K562 (cell line): Measurements from ENCODE around the gene UBE2L5. TPM values are rescaled to one million over a fixed set of nuclear protein-coding genes. Genes with fewer than 3 reads are reported as not detected.

Experiments
- ATAC-seq: fragments of 200-7000 bp; cut with Tn5 transposase; 3 replicates; pipeline ENCODE4 v1.9.1; 2020; ENCODE audit warnings: moderate library complexity
- BruUV-seq: library from RNA; stranded (reverse); fragments of 400-500 nt; replicated peaks from 2 replicates; lab custom pipeline; 2021; lab: Mats Ljungman, UMichigan
- CTCF ChIA-PET: fragments of 300-600 bp; formaldehyde crosslinking; extraction: SDS; loops from one replicate; lab custom pipeline; 2021; ENCODE audit warnings: low intra/inter-chr PET ratio; lab: Yijun Ruan, JAX
- POLR2A ChIA-PET: fragments of 300-600, 350-650 bp; sonication (Branson Sonifier 250); formaldehyde crosslinking; extraction: SDS; loops from one replicate; lab custom pipeline; 2021; ENCODE audit warnings: antibody characterized with exemption, inconsistent platforms; lab: Yijun Ruan, JAX
- DNase-seq, 4 experiments: peaks; one replicate each; pipeline versions ENCODE4 v3.0.0 to v3.0.0-alpha.2; 2011 to 2018; ENCODE audit warnings: low spot score in 3 of 4, mixed read lengths in 3 of 4; ENCODE audit errors: extremely low read depth in 1 of 4
- FAIRE-seq: peaks from 2 replicates; lab custom pipeline; 2011; peaks lifted over from hg19 to GRCh38; lab: Jason Lieb, UNC
- H2AFZ ChIP-seq: 2 replicates; pipeline ENCODE4 v1.6.0; 2011; ENCODE audit warnings: low read depth, low read length, control low read depth, inconsistent platforms
- H3K27ac ChIP-seq: fragments of 200-600 bp; 3 replicates; pipeline ENCODE4 v1.8.0; 2011; ENCODE audit warnings: low read depth, mild to moderate bottlenecking, control low read depth, inconsistent platforms, low read length, moderate library complexity, mixed read lengths; ENCODE audit errors: extremely low read depth
- H3K27me3 ChIP-seq, 2 experiments: fragments of 300-600 bp in 1 of 2; 2 replicates in 1 of 2; 3 replicates in 1 of 2; pipeline versions ENCODE4 v1.6.0 to v1.8.0; 2011; ENCODE audit warnings: inconsistent platforms in 2 of 2, low read length in 2 of 2, mild to moderate bottlenecking in 1 of 2, mixed read lengths in 1 of 2, moderate library complexity in 1 of 2; ENCODE audit not compliant: control insufficient read depth in 2 of 2, insufficient read depth in 2 of 2
- H3K36me3 ChIP-seq: fragments of 300-600 bp; 3 replicates; pipeline ENCODE4 v1.8.0; 2011; ENCODE audit warnings: mild to moderate bottlenecking, low read length, inconsistent platforms; ENCODE audit not compliant: control insufficient read depth, insufficient read depth
- H3K4me1 ChIP-seq, 2 experiments: fragments of 200-600 bp in 1 of 2; replicated peaks in 1 of 2; 2 replicates in 1 of 2; 3 replicates in 1 of 2; pipeline versions ENCODE4 v1.5.1 to v1.8.0; 2011; ENCODE audit warnings: inconsistent platforms in 2 of 2, low read length in 2 of 2, mild to moderate bottlenecking in 1 of 2, mixed read lengths in 1 of 2, moderate library complexity in 1 of 2; ENCODE audit not compliant: control insufficient read depth in 2 of 2, insufficient read depth in 2 of 2
- H3K4me2 ChIP-seq: 2 replicates; pipeline ENCODE4 v1.6.1; 2011; ENCODE audit warnings: low read length, control low read depth, inconsistent platforms, mixed read lengths; ENCODE audit not compliant: insufficient read depth
- H3K4me3 ChIP-seq: fragments of 200-600 bp; sonication (generic), shearing (Covaris generic); 2 replicates; pipeline ENCODE4 v1.5.1; 2016; ENCODE audit warnings: control low read depth, inconsistent platforms
- H3K79me2 ChIP-seq: fragments of 200-600 bp; 3 replicates; pipeline ENCODE4 v1.8.0; 2011; ENCODE audit warnings: low read length, inconsistent platforms; ENCODE audit not compliant: control insufficient read depth, insufficient read depth
- H3K9ac ChIP-seq, 2 experiments: 2 replicates each; pipeline versions ENCODE4 v1.6.0 to v1.6.1; 2011; ENCODE audit warnings: low read depth in 2 of 2, low read length in 2 of 2, control low read depth in 1 of 2, inconsistent platforms in 1 of 2, mild to moderate bottlenecking in 1 of 2, mixed read lengths in 1 of 2; ENCODE audit not compliant: insufficient read depth in 1 of 2
- H3K9me1 ChIP-seq: one replicate; pipeline ENCODE4 v1.6.0; 2011; ENCODE audit warnings: inconsistent platforms, mild to moderate bottlenecking, low read length, moderate library complexity; ENCODE audit not compliant: control insufficient read depth, insufficient read depth
- H3K9me3 ChIP-seq: replicated peaks from 2 replicates; pipeline ENCODE4 v1.5.1; 2011; ENCODE audit warnings: low read depth, low read length, inconsistent platforms; ENCODE audit not compliant: control insufficient read depth, insufficient read depth
- H4K20me1 ChIP-seq: replicated peaks from 2 replicates; pipeline ENCODE4 v1.6.1; 2011; ENCODE audit warnings: low read length, inconsistent platforms, mixed read lengths; ENCODE audit not compliant: control insufficient read depth, insufficient read depth
- CXXC5 ChIP-seq: fragments of 250-450 bp; sonication (Bioruptor Pico); IDR thresholded peaks from 2 replicates; pipeline ENCODE4 v1.8.0; 2022; ENCODE audit warnings: inconsistent platforms, mild to moderate bottlenecking, moderate library complexity
- MEF2A ChIP-seq: IDR thresholded peaks from 2 replicates; pipeline ENCODE4 v1.6.1; 2011; ENCODE audit warnings: low read depth, mild to moderate bottlenecking, low read length, moderate library complexity; ENCODE audit not compliant: control insufficient read depth
- NCOA1 ChIP-seq: fragments of 450-650 bp; IDR thresholded peaks from 2 replicates; pipeline ENCODE4 v1.6.1; 2016; ENCODE audit warnings: low read depth
- SRSF9 ChIP-seq: fragments of 200-400 bp; formaldehyde crosslinking; IDR thresholded peaks from 2 replicates; pipeline ENCODE4 v1.6.1; 2017; ENCODE audit warnings: low read depth, low read length, borderline replicate concordance
- TCF3 ChIP-seq: sonication (generic); formaldehyde crosslinking; IDR thresholded peaks from 2 replicates; pipeline ENCODE4 v1.4.0; 2020; ENCODE audit warnings: mild to moderate bottlenecking, missing genetic modification reagents
- ZBTB8A ChIP-seq: fragments of 450-650 bp; IDR thresholded peaks from 2 replicates; pipeline ENCODE4 v1.6.1; 2018; ENCODE audit warnings: mild to moderate bottlenecking, moderate library complexity; ENCODE audit not compliant: partially characterized antibody
- ZKSCAN1 ChIP-seq: fragments of 150-350 bp; IDR thresholded peaks from 2 replicates; pipeline ENCODE4 v1.6.1; 2016; ENCODE audit warnings: low read depth, low read length
- ZNF23 ChIP-seq: fragments of 250-450 bp; sonication (Bioruptor Pico); IDR thresholded peaks from 2 replicates; pipeline ENCODE4 v1.4.0; 2020; ENCODE audit warnings: mild to moderate bottlenecking
- ZNF445 ChIP-seq: fragments of 250-450 bp; sonication (Bioruptor Pico); IDR thresholded peaks from 2 replicates; pipeline ENCODE4 v1.4.0; 2020; ENCODE audit warnings: low read depth, mild to moderate bottlenecking, moderate library complexity
- ZNF507 ChIP-seq: conservative IDR thresholded peaks from 2 replicates; pipeline ENCODE4 v1.6.1; 2017; ENCODE audit warnings: missing genetic modification characterization, missing compliant biosample characterization
- ZNF695 ChIP-seq: fragments of 450-650 bp; formaldehyde crosslinking; IDR thresholded peaks from 2 replicates; pipeline ENCODE4 v1.4.0; 2020; ENCODE audit warnings: mild to moderate bottlenecking, moderate library complexity
- ZNF766 ChIP-seq: fragments of 200-800 bp; sonication (Bioruptor generic); conservative IDR thresholded peaks from 2 replicates; pipeline ENCODE4 v1.6.1; 2016; ENCODE audit warnings: missing genetic modification characterization, missing compliant biosample characterization
- WGBS: fragments of 100-300 bp; shearing (Covaris generic); methylation state at CpG from one replicate; pipeline ENCODE4 v1.1.6; 2016; ENCODE audit warnings: low coverage, mixed read lengths; ENCODE audit not compliant: insufficient coverage; ENCODE audit errors: missing lambda C conversion rate; 5-methylcytosine and 5-hydroxymethylcytosine counted together
- in situ Hi-C: fragments of 300-500 bp; cut with MboI; formaldehyde crosslinking; loops from 4 replicates; pipeline ENCODE4 v1.15.0; 2018; ENCODE audit warnings: inconsistent platforms, mixed read lengths
- intact Hi-C: fragments of 100-400 bp; cut with micrococcal nuclease; formaldehyde crosslinking; loops from 2 replicates; pipeline ENCODE4 v1.14.2; 2022
- polyA plus RNA-seq, 8 experiments: library from polyadenylated mRNA; depleted of rRNA in 4 of 8; stranded (reverse) in 5 of 8; unstranded in 3 of 8; fragments of >200 nt; fragmentation: Nextera tagmentation in 2 of 8; fragmentation: Illumina TruSeq in 1 of 8; extraction: Ambion mirVana in 2 of 8; extraction: Trizol in 1 of 8; gene quantifications; 2 replicates each; pipeline versions ENCODE4 v1.2.1 to v1.2.3, GENCODE V29; 2011 to 2014; ENCODE audit warnings: inconsistent platforms in 1 of 8, missing spikeins in 1 of 8
- total RNA-seq, 7 experiments: library from RNA; depleted of rRNA in 6 of 7; stranded (reverse); fragments of >200 nt in 6 of 7; fragmentation: Illumina TruSeq in 2 of 7; extraction: Trizol in 2 of 7; gene quantifications; 2 replicates each; pipeline versions ENCODE4 v1.2.1 to v1.2.3, GENCODE V29; 2011 to 2021; ENCODE audit warnings: low replicate concordance in 1 of 7
- TF ChIP-seq, protein P1 (sequence below): sonication (generic); formaldehyde crosslinking; IDR thresholded peaks from 2 replicates; pipeline ENCODE4 v1.8.0; 2022; ENCODE audit warnings: mild to moderate bottlenecking, missing genetic modification reagents, borderline replicate concordance
- TF ChIP-seq, protein P2 (sequence below): sonication (generic); formaldehyde crosslinking; IDR thresholded peaks from 2 replicates; pipeline ENCODE4 v1.8.1; 2022; ENCODE audit warnings: missing genetic modification reagents
- TF ChIP-seq, protein P3 (sequence below): sonication (generic); formaldehyde crosslinking; IDR thresholded peaks from 2 replicates; pipeline ENCODE4 v1.9.0; 2022; ENCODE audit warnings: mild to moderate bottlenecking, missing genetic modification reagents
- TF ChIP-seq, protein P4 (sequence below): sonication (generic); formaldehyde crosslinking; IDR thresholded peaks from 2 replicates; pipeline ENCODE4 v1.8.0; 2022; ENCODE audit warnings: missing genetic modification reagents, mild to moderate bottlenecking, borderline replicate concordance

UBE2L5 gene
- total and polyA plus RNA-seq, 9 of the 15 experiments (the other 6 are each of a cell fraction or from before 2014, with no cell fraction given) = 0.22 to 1.5 (median 0.86) TPM; not detected in 6

DNA sequence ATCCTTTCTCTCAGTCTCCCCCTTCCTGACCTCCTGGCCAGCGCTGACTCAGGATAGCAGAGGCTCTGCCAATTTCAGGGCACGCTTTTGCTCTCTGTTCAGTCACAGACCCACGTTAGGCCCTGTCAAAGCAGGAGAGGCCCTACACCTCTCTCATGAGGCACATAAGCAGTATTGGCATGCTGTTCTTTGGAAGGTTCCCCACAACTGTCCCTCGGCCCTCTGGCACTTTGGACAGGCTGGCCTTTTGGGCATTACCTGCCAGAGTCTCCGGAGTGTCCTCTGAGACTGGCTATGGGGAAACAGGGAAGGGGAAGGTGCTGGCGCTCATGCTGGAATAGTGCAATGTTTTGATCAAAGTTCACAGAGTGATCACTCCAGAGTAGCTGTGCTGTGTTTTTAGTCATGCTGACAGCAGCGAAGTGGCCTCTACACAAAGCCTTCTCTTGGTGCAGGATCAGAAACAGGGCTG lies 23.7 kb upstream of the UBE2L5 start (continued):
- TF ChIP-seq, protein P1, sequence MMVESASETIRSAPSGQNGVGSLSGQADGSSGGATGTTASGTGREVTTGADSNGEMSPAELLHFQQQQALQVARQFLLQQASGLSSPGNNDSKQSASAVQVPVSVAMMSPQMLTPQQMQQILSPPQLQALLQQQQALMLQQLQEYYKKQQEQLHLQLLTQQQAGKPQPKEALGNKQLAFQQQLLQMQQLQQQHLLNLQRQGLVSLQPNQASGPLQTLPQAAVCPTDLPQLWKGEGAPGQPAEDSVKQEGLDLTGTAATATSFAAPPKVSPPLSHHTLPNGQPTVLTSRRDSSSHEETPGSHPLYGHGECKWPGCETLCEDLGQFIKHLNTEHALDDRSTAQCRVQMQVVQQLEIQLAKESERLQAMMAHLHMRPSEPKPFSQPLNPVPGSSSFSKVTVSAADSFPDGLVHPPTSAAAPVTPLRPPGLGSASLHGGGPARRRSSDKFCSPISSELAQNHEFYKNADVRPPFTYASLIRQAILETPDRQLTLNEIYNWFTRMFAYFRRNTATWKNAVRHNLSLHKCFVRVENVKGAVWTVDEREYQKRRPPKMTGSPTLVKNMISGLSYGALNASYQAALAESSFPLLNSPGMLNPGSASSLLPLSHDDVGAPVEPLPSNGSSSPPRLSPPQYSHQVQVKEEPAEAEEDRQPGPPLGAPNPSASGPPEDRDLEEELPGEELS (CRISPR knock-in tag) = no peak

DNA sequence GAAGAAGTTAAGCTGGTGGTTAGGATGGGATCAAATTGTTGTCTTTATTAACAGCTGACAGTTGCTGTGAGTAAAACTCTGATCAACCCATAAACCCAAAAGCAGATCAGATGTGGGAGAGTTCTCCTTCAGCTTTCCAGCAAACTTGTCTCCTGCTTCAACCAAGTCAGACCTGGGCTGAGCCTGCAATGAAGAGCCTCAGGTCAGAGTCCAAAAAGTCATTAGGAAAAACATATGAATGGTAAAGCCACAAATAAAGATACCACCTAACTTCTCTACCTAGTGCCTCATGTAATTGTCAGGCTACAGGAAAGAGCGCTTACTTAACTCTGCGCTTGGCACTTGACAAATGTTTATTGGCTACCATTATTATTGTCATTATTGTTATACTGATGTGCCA lies 21.9 kb upstream of the UBE2L5 start:
- no peaks in the 10 kb centered on the region for H3K27me3 ChIP-seq
- in situ Hi-C loops = no loop called here
- no peaks in the 10 kb centered on the region for H3K9me1 ChIP-seq
- H3K9ac ChIP-seq = no peak overlapping the region
- POLR2A ChIA-PET = no interaction called here
- H3K4me3 ChIP-seq = no peak overlapping the region
- H3K79me2 ChIP-seq = no peaks in the 10 kb centered on the region
- H3K36me3 ChIP-seq = no peaks in the 10 kb centered on the region
- H3K4me2 ChIP-seq = no peak overlapping the region
- intact Hi-C loops = no loop called here
- DNase-seq (no peak), ATAC-seq (no peak), FAIRE-seq (no peak)
- BruUV-seq = no TSS peak
- CTCF ChIA-PET = no interaction called here
- H2AFZ ChIP-seq = no peak overlapping the region
- WGBS = 86% methylated on average over 2 of the region's 2 CpGs
- no peaks in the 10 kb centered on the region for H4K20me1 ChIP-seq
- no peaks in the 10 kb centered on the region for H3K9me3 ChIP-seq
- peaks cover 0 to 4% of the 10 kb centered on the region in 2 experiments; a peak in 3 of 5 replicates for H3K4me1 ChIP-seq
- H3K27ac ChIP-seq = no peak overlapping the region
- no peak for TF ChIP-seq ZNF507 (tag)
- TF ChIP-seq, protein P2, sequence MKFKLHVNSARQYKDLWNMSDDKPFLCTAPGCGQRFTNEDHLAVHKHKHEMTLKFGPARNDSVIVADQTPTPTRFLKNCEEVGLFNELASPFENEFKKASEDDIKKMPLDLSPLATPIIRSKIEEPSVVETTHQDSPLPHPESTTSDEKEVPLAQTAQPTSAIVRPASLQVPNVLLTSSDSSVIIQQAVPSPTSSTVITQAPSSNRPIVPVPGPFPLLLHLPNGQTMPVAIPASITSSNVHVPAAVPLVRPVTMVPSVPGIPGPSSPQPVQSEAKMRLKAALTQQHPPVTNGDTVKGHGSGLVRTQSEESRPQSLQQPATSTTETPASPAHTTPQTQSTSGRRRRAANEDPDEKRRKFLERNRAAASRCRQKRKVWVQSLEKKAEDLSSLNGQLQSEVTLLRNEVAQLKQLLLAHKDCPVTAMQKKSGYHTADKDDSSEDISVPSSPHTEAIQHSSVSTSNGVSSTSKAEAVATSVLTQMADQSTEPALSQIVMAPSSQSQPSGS (CRISPR knock-in tag) = no peak
- no peak for TF ChIP-seq MEF2A
- TF ChIP-seq ZNF23 = no peak
- no peak for TF ChIP-seq ZNF695
- no peak for TF ChIP-seq ZNF766 (CRISPR knock-in tag)
- TF ChIP-seq, protein P3, sequence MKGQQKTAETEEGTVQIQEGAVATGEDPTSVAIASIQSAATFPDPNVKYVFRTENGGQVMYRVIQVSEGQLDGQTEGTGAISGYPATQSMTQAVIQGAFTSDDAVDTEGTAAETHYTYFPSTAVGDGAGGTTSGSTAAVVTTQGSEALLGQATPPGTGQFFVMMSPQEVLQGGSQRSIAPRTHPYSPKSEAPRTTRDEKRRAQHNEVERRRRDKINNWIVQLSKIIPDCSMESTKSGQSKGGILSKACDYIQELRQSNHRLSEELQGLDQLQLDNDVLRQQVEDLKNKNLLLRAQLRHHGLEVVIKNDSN (CRISPR knock-in tag) = no peak
- no peak for TF ChIP-seq CXXC5 (CRISPR knock-in tag)
- no peak for TF ChIP-seq SRSF9
- no peak for TF ChIP-seq ZNF445 (CRISPR knock-in tag)
- no peak for TF ChIP-seq ZBTB8A
- TF ChIP-seq TCF3 (CRISPR knock-in tag) = no peak
- TF ChIP-seq ZKSCAN1 = no peak
- no peak for TF ChIP-seq NCOA1
- TF ChIP-seq, protein P4, sequence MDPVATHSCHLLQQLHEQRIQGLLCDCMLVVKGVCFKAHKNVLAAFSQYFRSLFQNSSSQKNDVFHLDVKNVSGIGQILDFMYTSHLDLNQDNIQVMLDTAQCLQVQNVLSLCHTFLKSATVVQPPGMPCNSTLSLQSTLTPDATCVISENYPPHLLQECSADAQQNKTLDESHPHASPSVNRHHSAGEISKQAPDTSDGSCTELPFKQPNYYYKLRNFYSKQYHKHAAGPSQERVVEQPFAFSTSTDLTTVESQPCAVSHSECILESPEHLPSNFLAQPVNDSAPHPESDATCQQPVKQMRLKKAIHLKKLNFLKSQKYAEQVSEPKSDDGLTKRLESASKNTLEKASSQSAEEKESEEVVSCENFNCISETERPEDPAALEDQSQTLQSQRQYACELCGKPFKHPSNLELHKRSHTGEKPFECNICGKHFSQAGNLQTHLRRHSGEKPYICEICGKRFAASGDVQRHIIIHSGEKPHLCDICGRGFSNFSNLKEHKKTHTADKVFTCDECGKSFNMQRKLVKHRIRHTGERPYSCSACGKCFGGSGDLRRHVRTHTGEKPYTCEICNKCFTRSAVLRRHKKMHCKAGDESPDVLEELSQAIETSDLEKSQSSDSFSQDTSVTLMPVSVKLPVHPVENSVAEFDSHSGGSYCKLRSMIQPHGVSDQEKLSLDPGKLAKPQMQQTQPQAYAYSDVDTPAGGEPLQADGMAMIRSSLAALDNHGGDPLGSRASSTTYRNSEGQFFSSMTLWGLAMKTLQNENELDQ (CRISPR knock-in tag) = no peak
